ENCODE data around the gene MYO7B.
"Not testable (repeated sequence)": the region's sequence is repeated elsewhere in the genome, so short reads cannot be mapped to it uniquely, and the experiment has no call there.

MYO7B gene

DNA sequence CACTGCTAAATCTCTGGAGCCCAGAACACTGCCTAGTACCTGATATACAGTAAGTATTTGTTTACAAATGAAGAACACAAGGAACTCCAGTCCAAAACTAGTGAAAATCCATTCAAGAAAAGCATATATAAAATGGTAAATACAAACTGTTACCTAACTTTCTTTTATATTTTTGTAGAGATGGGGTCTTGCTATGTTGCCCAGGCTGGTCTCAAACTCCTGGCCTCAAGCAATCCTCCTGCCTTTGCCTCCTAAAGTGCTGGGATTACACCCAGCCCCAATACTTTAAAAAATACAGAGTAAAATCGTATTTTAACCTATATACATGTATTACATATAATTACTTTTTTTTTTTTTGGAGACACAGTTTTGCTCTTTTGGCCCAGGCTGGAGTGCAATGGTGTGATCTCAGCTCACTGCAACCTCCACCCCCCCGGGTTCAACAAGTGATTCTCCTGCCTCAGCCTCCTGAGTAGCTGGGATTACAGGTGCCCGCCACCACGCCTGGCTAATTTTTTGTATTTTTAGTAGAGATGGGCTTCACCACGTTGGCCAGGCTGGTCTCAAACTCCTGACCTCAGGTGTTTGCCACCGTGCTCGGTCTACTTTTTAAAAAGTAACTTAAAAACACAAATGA is 11.2 kb upstream of the MYO7B start:
- not testable (repeated sequence) for DNase-seq

DNA sequence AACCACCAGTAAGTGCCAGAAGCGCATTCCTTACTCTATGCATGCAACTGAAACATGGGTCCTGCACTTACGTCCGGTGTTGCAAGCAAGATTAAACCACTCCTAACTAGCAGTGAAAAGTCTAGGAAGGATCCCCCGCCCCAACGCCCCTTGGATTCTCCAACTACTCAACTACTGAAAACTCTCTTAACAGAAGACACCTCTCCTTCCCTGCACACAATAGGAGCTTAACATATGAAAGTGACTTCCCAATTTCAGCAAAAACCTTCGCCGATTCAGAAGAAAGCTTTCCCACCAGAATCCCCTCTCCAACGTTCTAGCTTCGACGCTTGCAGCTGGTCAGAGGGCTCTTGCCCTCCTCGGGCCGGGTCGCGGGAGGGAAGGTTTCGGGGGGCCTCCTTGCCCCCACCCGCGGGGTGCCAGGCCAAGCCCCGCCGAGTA is 9.8 kb upstream of the MYO7B start:
- peak; percentile 79 for DNase-seq

GRCh38 chr2:127526132-127527000 is 9.1 kb upstream of the MYO7B start, which contains the start of gene IWS1:
TSS of gene IWS1 (minus strand) at chr2:127526489. CDS start at chr2:127526208, 281 bp downstream.
- DNase-seq, result peak; percentile 99

- no peak for DNase-seq
Measured at GRCh38 chr2:127527001-127527804, 8.3 kb upstream of the MYO7B start.

GRCh38 chr2:127528487-127528886 is 7.0 kb upstream of the MYO7B start:
- no peak for DNase-seq

DNA sequence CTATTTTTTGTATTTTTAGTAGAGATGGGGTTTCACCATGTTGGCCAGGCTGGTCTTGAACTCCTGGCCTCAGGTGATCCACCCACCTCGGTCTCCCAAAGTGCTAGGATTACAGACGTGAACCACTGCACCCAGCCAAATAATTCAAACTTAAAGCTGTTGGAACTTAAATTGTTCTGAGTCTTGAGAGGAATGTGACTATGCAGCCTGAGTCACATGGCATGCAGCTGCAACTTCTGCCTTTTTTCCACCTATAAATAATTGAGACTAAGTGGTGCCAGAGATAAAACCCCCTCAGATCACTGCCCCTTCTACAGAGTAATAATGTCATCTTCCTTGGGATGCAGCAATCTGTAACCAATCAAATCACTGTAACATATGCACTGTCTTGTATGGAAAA is 6.1 kb upstream of the MYO7B start:
- DNase-seq, result not testable (repeated sequence)

DNA sequence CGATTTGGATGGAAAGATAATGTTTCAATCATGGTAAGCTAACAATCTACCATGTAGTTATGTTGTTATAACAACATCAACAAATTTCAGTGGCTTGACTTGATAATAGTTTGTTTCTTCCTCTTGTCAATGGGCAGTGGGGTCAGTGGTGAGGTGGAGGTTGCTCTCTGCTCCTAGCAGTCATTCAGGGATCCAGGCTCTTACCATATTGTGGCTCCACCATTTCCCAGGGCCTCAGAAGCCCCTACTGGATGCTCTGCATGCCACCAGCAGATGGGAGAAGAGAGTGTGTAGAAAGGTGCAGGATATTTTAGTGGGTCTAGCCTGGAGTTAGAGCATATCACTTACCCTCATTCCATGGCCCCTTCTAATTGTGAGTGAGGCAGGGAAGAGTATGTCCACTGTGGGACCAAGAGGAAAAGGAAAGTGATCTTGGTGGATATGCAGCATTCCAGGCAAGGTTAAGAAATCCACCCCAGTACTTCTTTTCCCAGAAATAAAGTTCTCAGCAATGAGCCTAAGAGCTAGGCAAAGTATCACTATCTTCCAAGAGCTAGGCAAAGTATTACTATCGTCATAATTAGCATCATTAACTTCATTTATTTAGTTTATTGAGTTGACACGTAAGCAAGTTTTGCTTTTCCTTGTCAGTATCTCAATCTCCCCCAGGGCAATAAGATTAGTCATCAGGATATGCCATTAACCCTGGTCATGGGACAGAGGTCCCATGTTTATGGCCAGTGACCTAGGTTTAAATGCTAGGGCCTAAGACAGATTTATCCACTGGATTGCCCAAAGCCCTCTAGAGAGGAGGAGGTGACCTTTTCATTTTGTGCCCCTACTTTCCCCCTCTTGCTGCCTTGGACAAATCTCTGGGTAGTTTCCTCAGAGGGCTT is 5.0 kb upstream of the MYO7B start:
- DNase-seq, result no peak

GRCh38 chr2:127531221-127531648 is 4.2 kb upstream of the MYO7B start:
- no peak for DNase-seq

GRCh38 chr2:127532296-127532695 is 3.2 kb upstream of the MYO7B start:
- no peak for DNase-seq

- no peak for DNase-seq
Measured at GRCh38 chr2:127535918-127536317, 435 bp downstream of the MYO7B start.

DNA sequence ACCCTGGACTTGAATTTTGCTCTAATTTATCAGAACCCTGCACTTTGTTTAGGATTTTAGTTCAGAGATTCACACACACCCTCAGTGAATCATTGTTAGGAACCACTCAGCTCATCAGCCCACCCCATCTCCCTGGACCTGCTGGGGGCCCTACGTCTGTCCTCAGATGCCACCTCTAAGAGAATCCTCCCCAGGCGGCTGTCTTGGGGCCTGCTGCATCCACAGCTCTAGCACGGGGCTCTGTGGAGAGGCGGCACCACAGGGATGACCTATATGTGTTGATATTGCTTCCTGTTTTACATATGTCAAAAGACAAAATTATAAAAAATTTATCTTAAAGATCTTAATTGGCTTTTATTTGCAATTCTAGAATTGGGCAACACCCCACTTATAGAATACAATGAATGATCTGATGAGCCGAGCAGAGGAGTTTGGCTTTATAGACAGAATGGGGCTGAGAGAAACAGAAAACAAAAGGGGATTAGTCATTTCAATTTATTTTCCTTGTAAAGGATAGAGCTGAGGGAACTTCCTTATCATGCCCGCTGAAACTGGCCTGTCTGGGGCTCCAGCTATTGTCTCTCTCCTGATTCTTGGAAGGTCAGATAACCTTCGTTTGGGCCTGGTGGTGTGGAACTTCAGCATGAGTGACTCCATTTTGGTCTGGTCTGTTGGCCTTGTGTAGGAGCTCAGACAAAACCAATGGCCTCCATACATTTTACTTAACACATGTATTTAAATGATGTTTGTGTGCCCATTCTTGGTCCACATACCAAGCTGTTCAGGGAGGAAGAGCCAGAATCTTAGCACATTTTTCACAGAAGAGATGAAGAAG is 1.4 kb downstream of the MYO7B start:
- DNase-seq, result no peak

- DNase-seq, result no peak
Measured at GRCh38 chr2:127537644-127538043, 2.2 kb downstream of the MYO7B start.

DNA sequence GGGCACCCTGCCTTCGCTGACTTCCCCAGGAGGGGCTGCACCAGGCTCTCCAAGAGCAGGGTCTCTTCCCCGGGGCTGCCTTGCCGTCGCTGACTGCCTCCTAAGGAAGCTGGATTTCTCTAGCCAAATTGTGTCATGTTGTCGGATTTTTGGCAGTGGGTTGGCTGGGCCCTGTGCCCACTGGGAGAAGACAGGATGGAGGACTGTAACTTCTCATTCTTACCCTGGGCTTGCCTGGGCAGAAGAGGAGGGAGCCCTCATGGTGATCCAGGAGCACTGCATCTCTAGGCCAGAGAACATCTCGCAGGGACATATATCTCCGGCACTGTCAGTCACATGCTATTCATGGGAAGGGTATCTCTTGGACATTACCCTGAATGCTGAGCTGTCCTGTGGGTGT is 6.3 kb downstream of the MYO7B start:
- no peak for DNase-seq

DNA sequence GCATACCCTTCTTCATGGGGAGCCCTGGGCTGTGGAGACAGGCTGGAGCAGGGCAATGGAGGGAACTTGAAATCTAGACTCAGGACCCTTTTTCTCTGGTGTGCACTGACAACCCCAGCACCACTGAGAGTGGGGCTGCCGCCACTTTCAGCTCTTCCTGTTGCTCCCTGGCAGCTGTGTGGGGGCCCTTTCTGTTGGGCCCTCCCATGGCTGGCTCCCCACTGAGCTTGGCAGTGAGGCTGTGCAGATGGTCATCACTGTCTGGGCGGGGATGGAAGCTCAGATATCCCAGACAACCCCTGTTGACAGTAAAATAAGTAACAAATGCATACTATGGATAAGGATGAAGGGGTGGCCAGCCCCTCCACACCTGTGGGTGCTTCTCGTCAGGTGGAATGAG is 6.7 kb downstream of the MYO7B start:
- DNase-seq, result no peak

- DNase-seq, result not testable (repeated sequence)
Measured at GRCh38 chr2:127543013-127543501, 7.6 kb downstream of the MYO7B start.

DNA sequence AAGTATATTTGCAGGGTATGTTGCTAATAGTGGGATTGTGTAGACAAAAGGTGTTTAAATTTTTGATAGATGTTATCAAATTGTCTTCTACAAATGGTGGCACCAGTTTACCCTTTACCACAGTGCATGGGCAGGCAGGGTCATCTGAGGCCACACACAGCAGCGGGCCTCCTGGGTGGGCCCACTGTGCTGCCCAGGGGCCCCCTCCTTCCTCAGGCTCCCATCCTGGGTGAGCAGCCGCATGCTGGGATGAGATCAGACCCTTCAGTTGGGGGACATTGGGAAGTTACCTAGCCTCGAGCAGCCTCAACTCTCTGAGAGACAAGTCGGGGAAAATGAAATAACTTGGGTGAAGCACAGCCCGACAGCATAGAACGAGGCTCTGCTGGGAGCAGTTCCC is 9.7 kb downstream of the MYO7B start:
- DNase-seq, result no peak

DNA sequence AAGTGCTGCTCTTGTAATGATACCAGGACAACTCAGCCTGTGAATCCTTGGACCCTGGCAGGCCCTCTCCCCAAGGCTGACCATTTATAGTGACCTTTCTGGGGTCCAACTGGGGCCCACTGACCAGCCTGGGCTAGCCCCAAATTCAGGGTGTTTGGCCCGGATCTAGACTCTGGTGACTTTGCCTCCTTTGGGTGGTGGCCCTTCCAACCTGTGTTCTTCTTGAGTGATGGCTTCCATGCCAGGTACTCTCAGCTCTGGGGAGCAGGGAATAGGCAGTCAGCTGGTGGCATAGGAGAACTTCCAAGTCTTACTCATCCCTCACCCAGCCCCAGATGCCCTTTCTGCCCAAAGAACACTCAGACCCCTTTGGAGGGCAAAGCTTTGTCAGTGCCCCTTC is 10.3 kb downstream of the MYO7B start:
- no peak for DNase-seq

GRCh38 chr2:127546797-127547196 is 11.3 kb downstream of the MYO7B start:
- DNase-seq, result no peak

DNA sequence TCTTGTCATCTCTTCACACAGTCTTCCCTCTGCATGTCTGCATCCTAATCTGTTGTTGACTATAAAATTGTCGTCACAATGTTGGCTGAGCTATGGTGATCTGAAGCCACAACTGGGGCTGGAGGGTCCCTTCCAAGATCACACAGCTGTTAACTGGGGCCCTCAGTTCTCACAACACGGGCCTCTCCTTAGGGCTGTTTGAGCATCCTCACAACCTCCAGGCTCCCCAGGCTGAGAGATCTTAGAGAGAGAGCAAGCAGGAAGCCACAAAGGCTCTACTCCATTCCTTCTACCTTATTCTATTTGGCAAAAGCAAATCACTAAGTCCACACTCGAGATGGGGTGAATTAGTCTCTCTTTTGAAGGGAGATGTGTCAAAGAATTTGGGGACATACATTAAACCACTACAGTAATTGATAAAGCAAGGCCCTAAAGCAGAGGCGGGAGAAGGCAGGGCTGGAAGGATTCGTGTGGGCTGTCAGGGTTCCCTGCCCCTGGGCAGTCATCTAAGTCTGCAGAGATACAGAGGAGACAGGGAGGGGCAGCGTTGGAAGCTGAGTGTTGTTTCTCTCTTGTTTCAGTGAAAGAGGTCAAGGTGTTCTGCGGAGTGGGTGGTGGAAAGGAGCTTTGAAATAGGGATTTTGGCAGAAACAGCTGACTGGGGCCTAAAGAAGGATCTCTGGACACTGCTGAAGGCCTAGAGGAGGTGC is 15.9 kb downstream of the MYO7B start:
- no peak for DNase-seq

DNA sequence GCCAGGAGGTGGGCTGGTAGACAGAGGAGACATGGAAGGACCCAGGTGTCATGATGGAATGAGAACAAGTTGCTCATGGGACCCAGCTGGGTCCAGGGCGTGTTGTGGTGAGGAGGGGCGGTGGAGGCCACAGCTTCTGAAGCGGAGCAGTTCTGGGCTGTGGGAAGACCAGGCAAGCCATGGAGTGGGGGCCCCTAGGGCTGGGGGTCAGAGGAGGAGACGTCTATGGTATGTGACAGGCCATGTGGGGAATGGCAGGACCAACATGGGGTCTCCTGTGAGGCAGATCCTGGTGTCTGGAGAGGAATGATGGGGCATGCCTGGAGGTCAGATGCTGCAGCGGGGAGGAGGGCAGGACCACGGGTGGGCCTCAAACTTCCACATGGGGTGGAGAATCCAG is 16.9 kb downstream of the MYO7B start:
- DNase-seq, result no peak
